Non-pigmented ciliary epithelial cell (primary cell): Measurements from ENCODE around the gene MTCL1.

Experiments
- DNase-seq: peaks from one replicate; pipeline ENCODE4 v3.0.0-alpha.2; 2010; ENCODE audit warnings: low read depth

Gene MTCL1

DNA sequence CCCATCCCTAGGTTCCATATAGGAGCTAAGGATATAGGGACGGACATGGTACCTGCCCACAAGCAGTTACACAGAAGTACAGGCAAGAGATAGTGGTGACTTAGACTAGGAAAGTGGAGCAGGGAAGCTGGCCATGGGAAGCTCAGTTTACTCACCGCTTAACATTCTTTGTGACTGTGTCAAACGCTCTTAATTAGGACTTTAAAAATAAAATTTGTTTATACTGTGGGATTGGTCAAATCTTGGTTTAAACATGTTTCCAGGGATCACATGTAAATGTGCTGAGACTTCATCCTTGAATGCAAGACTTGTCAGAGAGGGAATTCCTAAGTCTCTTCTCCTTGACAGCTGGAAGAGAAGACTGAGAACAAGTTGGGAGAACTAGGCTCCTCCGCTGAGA lies 107.3 kb downstream of the MTCL1 start:
- no peak for DNase-seq

DNA sequence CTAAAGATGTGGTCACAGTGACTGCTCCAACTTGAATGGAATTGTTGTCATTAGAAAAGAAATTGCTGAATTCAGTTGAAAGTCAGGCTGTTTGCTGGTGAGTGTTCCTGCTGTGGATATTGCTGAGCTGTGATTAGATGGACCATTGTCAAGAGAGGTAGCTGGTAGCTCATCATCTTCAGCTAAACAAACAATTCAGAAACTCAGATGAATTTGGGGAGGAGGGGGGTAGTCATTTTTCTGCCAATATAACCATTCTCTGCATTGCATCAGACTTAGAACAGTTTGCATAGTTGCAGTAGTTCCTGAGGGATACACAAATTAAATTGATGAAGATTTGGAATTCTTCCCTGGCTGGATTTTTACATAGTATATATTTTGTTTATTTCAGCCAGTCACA lies 108.3 kb downstream of the MTCL1 start:
- DNase-seq: no peak

DNA sequence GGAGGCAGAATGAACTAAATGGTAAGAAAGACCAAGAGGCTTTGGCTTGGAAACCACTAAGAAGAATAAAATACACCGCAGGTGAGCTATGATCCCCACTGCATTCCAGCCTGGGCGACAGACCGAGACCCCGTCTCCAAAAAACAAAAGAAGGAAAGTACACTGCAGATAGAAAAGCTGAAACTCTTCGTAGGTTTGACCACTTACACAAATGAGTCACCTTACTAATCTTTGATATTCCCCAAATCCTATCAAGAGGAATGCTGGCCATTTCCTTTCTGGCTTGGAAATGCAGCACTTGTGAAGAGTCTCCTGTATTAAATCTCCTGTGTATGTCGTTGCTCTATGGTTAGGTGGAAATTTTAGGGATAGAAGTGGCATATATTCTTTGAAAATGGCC lies 108.8 kb downstream of the MTCL1 start:
- no peak for DNase-seq

DNA sequence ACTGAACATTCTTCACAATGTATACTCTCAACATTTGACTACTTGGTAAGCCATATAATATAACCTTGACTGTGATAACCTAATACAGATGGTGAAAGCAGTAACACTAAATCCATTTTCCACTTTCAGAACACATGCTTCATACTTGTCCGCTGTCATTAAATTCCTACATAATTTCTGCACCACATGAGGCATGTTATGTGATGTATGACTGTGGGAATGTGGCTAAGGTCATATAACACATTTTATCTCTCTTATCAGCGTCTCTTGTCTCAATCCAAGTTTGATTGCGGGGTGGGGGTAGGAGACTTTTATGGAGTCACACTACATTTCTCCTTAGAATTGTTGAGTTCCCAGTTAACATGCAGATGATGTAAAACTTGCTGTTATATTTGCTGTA lies 110.9 kb downstream of the MTCL1 start:
- no peak for DNase-seq

DNA sequence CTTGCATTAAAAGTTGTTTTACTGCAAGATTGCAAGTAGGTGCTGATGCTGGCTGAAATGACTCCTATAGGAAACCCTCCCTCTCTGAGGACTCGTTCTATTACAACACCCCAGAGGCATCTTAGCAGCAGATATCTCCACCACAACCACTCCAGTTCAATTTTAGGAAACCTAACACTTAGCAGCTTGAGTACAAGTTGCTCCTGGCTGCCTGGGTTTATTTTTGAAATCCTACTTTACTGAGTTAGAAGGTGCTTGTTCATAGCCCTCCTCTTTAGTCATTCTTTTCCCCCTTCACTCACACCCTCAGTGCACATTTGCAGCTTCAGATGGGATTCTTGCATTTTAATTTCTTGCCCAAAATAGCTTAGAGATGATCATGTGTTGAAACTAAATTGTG lies 111.5 kb downstream of the MTCL1 start:
- peak; percentile 76 for DNase-seq

DNA sequence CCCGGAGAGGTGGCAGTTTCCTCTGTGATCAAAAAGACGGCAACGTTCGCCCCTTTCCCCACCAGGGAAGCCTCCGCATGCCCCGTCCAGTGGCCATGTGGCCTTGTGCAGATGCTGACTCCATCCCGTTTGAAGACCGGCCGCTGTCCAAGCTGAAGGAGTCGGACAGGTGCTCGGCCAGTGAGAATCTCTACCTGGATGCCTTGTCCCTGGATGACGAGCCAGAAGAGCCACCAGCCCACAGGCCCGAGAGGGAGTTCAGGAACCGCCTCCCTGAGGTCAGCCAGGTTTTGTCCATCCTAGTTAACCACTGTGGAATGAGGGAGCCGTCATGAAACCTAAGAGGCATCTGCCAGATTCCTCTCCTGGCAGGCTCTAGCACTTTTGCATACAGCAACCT lies 113.6 kb downstream of the MTCL1 start:
- no peak for DNase-seq

DNA sequence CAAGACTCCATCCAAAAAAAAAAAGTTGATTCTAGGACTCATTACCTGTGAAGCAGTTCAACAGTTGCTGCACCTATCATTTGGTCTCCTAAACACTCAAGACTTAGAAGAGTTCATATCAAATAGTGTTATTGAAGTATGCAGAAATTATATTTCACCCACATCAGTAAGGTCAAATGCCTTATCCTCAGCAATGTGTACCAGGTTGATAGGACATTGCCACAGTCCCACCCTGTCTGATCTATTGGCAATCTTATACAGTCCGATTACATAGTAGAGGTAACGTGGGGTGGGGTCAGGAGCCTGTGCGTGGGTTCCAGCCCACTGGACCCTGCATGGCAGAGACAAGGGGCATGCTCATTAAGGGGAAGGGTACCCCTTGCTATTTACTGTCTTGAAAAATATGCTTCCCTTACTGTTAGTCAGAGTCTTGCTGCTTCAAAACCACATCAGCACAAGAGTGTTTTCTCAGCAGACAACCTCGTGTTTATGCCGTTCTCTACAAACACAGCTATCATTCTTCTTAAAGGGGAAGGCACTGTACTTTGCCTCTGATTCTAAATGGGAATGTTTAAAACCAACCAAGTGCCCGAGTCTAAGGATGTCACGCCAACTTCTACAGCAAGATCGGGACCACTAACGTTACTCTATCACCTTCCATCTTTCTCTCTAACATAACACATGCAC lies 115.2 kb downstream of the MTCL1 start:
- DNase-seq: no peak

DNA sequence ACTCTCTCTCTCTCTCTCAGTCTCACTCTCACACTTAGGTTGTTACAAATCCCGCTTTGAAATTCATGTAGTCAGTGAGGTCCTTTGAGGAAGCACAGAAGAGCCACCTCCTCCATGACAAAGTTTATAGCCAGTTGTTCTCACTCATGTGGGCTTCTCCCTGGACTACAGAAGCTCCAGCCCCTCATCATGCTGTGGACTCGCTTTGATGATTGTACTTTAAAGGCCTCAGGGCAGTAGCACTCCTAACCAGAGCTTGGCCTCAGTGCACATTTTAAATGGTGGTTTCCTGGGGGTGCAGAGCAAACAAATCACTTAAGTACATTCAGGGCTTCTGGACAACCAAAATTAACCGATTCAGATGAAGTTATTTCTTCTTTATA lies 115.7 kb downstream of the MTCL1 start:
- DNase-seq: no peak

DNA sequence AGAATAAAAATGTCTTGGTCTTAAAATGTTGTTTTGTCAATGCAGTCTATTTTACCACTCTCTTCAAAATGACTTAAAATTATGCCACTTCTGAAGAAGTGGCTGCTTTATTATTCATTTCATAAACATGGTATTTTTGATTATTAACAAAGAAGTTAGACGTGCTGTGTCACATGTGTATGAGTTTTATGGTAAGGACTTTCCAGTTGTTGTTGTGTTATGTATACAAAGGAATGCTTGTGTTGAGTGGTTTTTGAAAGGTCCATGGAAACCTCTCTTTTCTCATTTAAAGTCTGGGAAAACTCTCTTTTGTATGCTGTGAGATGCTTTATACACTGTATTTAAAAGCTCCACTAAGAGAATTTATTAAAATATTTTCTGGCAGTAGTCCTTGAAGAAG lies 116.2 kb downstream of the MTCL1 start:
- DNase-seq: no peak

DNA sequence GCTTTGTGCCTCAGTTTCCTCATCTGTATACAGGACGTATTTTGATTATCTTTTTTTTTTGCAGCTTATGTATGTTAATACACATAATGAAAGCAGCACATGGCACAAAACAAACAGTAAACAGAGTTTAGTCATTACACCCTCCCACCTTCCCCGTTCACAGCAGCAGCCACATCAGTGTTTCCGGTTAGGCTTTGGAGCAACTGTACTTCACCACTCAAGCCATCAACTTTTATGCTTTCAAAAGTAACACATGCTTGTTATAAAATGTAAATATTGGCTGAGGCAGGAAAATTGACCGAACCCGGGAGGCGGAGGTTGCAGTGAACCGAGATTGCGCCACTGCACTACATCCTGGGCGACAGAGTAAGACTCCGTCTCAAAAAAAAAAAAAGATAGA lies 117.3 kb downstream of the MTCL1 start:
- no peak for DNase-seq

DNA sequence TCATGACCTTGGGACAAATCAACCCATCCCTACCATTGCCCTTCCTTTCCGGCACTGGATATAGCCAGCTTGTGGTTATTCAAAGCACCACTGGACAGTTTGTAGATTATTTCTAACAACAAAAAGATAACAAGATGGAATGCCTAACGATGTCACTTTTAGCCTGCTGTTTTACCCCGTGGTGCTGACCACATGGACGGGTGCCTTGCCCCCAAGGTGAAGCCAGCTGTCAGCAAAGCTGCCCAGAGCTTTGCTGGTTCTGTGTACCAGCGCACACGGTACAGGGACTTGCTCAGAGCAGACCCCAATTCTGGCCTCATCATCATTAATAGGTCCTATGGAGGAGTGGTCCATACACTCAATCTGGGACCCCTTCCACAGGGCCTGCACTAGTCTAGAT lies 118.2 kb downstream of the MTCL1 start:
- DNase-seq: no peak

DNA sequence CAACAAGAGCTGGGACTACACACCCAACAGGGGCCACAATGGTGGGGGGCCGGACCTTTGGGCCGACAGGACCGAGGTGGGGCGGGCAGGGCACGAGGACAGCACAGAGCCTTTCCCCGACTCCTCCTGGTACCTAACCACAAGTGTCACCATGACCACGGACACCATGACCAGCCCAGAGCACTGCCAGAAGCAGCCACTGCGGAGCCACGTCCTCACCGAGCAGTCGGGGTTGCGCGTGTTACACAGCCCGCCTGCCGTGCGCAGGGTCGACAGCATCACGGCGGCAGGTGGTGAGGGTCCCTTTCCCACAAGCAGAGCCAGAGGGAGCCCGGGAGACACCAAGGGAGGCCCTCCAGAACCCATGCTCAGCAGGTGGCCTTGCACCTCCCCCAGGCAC lies 119.5 kb downstream of the MTCL1 start:
- no peak for DNase-seq

DNA sequence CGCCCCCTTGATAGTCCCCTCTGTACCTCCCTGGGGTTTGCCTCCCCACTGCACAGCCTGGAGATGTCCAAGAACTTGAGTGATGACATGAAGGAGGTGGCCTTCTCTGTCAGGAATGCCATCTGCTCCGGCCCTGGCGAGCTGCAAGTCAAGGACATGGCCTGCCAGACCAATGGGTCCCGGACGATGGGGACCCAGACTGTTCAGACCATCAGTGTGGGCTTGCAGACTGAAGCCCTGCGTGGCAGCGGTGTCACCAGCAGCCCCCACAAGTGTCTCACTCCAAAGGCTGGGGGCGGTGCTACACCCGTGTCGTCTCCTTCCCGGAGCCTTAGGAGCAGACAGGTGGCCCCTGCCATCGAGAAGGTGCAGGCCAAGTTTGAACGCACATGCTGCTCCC lies 119.9 kb downstream of the MTCL1 start:
- DNase-seq: no peak

DNA sequence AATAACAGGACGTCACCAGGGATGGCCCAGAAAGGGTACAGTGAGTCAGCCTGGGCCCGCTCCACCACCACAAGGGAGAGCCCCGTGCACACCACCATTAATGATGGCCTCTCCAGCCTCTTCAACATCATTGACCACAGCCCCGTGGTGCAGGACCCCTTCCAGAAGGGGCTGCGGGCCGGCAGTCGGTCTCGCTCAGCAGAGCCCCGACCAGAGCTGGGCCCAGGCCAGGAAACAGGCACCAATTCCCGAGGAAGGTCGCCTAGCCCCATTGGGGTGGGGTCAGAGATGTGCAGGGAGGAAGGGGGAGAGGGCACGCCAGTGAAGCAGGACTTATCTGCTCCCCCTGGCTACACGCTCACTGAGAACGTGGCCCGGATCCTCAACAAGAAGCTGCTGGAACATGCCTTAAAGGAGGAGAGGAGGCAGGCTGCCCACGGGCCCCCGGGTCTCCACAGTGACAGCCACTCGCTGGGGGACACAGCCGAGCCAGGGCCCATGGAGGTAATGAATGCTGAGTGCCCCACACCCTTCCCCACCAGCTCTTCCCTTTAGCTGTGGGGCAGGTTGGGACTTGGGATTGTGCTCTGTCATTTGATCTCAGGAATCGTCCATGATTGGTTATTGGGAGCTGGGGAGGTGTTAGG lies 120.5 kb downstream of the MTCL1 start:
- DNase-seq: no peak

DNA sequence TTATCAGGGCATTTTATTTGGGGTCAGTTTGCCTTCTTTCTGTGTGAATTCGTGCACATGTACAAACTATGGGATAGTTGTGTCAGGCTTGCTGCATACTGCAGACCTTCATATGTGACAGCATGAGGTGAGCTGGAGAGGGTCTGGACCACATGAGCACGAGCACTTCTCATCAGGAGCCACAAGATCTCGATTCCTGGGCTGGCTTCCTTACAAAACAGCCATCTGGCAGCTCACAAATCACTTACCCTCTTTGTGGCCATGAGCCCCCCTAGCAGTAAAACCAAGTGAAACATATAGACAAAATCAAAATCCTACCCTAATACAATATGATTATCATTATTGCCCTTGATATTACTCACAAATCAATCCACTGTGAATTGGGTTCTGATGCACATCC lies 121.2 kb downstream of the MTCL1 start:
- DNase-seq: no peak

DNA sequence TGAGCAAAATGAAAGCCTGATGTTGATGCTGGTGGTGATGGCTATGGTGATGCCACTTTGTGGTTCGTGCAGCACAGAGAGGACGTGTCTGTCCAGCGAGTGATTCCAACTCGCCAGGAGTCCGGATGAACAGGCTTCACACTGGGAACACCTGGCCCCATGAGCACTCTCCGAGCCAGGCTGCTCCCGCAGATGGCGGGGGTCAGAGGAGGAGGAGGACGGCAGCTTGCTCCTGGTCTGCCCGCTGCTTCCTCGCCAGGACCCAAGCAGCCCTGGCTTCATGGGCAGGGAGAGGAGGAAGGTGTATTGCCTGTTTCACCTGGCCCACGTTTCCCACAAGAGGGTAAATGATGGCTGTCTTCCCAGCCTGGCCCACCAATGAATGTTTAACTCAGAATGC lies 121.6 kb downstream of the MTCL1 start:
- DNase-seq: no peak

DNA sequence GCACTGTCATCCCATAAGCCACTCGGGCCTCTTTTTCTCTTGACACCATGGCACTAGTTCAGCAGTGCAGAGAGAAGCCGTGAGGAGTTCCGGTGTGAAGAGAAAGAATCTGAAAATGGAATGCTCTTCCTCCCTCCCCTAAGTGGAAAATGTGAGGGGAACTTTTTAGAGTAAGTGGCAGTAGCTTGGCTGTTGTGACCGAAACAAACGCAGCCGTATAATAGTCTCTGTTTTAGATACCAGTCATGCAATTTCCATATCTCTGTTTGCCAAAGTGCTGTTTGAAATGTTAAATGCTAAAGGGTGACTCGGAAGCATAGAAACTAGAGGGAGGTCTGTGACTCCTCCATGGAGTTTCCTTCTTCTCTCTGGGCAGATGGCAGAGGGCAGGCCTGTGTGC lies 122.9 kb downstream of the MTCL1 start:
- DNase-seq: no peak

DNA sequence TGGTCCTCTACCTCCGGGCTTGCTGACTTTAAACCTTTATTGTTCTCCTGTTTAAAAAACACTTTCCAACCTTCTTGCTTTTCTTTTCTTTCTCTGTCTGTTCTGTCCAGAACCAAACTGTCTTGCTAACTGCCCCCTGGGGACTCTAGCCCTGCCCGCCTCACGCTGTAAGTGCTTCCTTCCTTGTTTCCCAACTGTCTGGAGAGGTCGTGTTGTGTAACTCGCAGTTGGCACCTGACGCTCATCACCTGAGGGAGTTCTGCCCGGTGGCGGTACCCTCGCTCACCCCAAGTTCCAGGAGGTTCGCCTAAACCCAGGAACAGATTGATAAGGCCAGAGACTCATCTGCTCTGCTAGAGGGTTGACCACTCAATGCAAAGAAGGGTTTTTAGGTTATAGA lies 123.4 kb downstream of the MTCL1 start:
- no peak for DNase-seq

DNA sequence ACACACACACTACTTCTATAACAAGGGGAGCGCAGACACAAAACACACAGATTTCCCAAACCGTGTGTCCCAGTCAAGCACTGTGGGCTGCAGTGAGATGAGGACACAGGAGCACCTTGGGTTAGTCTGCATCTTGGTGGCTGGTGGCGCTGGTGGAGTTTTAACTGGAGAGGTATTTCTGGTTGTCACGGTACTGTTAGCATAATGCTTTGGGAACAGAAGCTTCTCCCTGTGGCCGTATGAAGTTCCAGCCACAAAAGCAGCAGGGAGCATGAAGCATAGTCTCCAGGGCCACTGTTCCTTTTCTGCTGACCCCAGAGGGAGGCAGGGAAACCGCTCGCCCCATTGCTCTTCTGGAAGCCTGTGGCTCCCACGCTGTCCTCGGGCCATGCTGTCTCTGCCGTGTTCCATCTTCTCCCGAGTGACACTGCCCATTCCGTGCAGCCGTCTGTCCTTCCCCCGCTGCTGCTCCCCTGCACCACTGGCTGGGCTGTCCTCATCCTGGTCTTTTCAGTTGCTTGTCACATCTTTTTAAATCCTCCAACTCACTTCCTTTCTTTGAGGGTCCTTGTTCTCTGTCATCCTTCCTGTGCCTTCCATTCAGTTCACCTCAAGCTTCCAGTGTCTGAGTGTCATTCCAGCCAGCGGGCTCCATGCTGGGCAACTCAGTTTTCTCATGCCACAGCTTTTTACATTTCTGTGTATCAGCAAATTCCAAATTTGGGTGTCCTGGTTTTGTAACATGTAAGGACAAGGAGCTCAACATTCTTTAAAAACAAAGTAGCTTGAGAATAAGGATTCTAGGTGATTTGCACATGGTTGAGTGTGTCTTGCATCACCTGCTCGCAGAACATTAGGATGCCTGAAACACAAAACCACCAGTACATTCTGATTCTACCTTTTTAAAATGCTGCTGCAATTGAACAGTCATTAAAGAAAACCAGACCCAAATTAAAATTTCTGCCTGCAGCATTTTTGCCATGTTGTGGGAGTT lies 125.0 kb downstream of the MTCL1 start:
- DNase-seq: no peak

DNA sequence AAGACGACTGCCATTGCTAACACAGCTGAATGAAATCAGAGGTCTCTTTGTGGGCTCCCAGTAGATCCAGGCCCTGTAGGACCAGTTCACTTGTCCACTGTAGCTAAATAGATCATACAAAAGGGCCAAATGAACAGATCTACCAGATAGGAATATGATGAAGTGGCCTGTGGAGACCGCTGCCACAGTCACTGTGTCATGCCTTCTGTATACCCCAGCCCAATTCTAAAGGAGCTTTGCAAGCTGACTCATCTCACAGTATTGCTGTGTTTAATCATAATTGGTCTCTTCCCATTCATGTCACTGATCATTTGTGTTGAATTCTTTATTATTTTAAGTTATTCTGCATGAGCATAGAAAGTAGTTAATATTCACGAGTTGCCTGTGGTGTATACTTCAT lies 125.8 kb downstream of the MTCL1 start:
- DNase-seq: no peak

DNA sequence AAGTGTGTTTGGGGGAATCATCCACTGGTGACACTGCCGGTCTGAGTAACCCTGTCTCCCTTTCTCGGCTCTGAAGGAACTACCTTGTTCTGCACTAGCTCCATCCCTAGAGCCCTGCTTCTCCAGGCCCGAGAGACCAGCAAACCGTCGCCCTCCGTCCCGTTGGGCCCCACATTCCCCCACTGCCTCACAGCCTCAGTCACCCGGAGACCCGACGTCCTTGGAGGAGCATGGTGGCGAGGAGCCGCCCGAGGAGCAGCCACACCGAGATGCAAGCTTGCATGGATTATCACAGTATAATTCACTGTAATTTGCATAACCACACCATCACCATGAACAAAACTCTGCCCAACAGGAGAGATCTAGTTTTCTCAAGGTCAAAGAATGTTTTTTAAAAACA lies 126.2 kb downstream of the MTCL1 start:
- DNase-seq: no peak

DNA sequence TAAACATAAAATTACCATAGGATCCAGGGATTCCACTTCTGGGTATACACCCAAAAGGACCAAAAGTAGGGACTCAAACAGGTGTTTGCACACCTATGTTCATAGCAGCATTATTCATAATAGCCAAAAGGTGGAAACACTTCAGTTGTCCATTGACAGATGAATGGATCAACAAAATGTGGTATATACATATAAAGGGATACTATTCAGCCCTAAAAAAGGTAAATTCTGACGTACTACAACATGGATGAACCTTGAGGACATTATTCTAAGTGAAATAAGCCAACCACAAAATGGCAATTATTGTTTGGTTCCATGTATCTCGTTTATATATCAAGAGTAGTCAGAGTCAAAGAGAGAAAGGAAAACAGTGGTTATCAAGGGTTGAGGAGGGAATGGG lies 128.1 kb downstream of the MTCL1 start:
- no peak for DNase-seq

DNA sequence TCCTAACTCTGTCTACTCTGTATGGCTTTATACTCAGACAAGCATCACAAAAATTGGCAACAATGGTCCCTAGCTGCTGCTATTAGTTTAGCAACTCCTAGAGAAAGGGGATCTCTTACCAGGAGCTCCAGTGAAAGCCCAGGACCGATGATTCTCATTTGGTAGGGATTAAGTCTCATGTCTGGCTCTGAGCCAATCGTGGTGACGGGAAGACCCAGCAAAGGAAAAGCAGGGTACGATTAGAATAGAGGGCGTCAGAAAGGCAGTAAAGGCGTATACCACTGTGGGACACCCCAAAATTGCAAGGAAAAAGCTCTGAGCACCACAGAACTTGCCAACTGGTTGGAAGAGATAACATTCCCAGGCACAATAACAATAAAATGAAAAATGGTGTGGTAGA lies 129.5 kb downstream of the MTCL1 start:
- DNase-seq: no peak
